HepG2 (cell line): ENCODE data around the gene EBLN2. TPM values are rescaled to one million over a fixed set of nuclear protein-coding genes. Genes with fewer than 3 reads are reported as not detected.
A peak's percentile ranks its signal among the peaks of the same experiment; 100 is the strongest.

Experiments
- MED8 ChIP-seq: sonication (generic); formaldehyde crosslinking; IDR thresholded peaks from 2 replicates; pipeline ENCODE4 v1.8.1; 2023; ENCODE audit warnings: mild to moderate bottlenecking, missing genetic modification reagents; ENCODE audit not compliant: insufficient replicate concordance
- MEIS2 ChIP-seq: sonication (generic); formaldehyde crosslinking; IDR thresholded peaks from 2 replicates; pipeline ENCODE4 v1.9.0; 2021; ENCODE audit warnings: mild to moderate bottlenecking, missing genetic modification reagents
- NFATC3 ChIP-seq: sonication (generic); formaldehyde crosslinking; IDR thresholded peaks from 2 replicates; pipeline ENCODE4 v1.5.1; 2020; ENCODE audit warnings: mild to moderate bottlenecking, missing genetic modification reagents
- SOX5 ChIP-seq: IDR thresholded peaks from 2 replicates; pipeline ENCODE4 v1.6.1; 2016; ENCODE audit warnings: borderline replicate concordance
- SYNCRIP ChIP-seq: fragments of 200-400 bp; formaldehyde crosslinking; IDR thresholded peaks from 2 replicates; pipeline ENCODE4 v1.6.1; 2018; ENCODE audit warnings: mild to moderate bottlenecking, low read depth, low read length; ENCODE audit not compliant: insufficient read depth
- ZNF121 ChIP-seq: sonication (generic); formaldehyde crosslinking; IDR thresholded peaks from 2 replicates; pipeline ENCODE4 v1.5.0; 2020; ENCODE audit warnings: mild to moderate bottlenecking, missing genetic modification reagents
- polyA plus RNA-seq, 8 experiments: library from polyadenylated mRNA; depleted of rRNA in 3 of 8; stranded (reverse) in 7 of 8; unstranded in 1 of 8; fragments of >200 nt; fragmentation: Illumina TruSeq in 4 of 8; extraction: Trizol in 4 of 8; gene quantifications; 2 replicates each; pipeline versions ENCODE4 v1.2.1 to v1.2.3, GENCODE V29; 2011 to 2016; ENCODE audit warnings: low read depth in 4 of 8, missing spikeins in 1 of 8, mixed read lengths in 1 of 8; ENCODE audit not compliant: insufficient read depth in 1 of 8
- total RNA-seq, 5 experiments: library from RNA; depleted of rRNA; stranded (reverse); fragments of >200 nt; fragmentation: Illumina TruSeq; extraction: Trizol; gene quantifications; 2 replicates each; pipeline ENCODE4 v1.2.3, GENCODE V29; 2016; ENCODE audit warnings: low read depth in 1 of 5
- TF ChIP-seq, protein P1 (sequence below): sonication (generic); formaldehyde crosslinking; IDR thresholded peaks from 2 replicates; pipeline ENCODE4 v1.4.0; 2020; ENCODE audit warnings: missing genetic modification reagents, borderline replicate concordance
- TF ChIP-seq, protein P2 (sequence below): sonication (generic); formaldehyde crosslinking; IDR thresholded peaks from 2 replicates; pipeline ENCODE4 v1.5.0; 2020; ENCODE audit warnings: mild to moderate bottlenecking, missing genetic modification reagents, borderline replicate concordance
- TF ChIP-seq, protein P3 (sequence below): sonication (generic); formaldehyde crosslinking; IDR thresholded peaks from 2 replicates; pipeline ENCODE4 v1.9.0; 2021; ENCODE audit warnings: missing genetic modification reagents, borderline replicate concordance
- TF ChIP-seq, protein P4 (sequence below): sonication (generic); formaldehyde crosslinking; IDR thresholded peaks from 2 replicates; pipeline ENCODE4 v1.5.1; 2020; ENCODE audit warnings: mild to moderate bottlenecking, moderate library complexity, missing genetic modification reagents
- TF ChIP-seq, protein P5 (sequence below): sonication (generic); formaldehyde crosslinking; IDR thresholded peaks from 2 replicates; pipeline ENCODE4 v1.4.0; 2020; ENCODE audit warnings: mild to moderate bottlenecking, missing genetic modification reagents
- TF ChIP-seq, protein P6 (sequence below): sonication (generic); formaldehyde crosslinking; IDR thresholded peaks from 2 replicates; pipeline ENCODE4 v1.4.0; 2020; ENCODE audit warnings: missing genetic modification reagents, borderline replicate concordance

Gene EBLN2
- total and polyA plus RNA-seq, 2 of the 13 experiments (the other 11 are each of a cell fraction or from before 2014, with no cell fraction given) = 3.3 to 8.3 TPM

DNA sequence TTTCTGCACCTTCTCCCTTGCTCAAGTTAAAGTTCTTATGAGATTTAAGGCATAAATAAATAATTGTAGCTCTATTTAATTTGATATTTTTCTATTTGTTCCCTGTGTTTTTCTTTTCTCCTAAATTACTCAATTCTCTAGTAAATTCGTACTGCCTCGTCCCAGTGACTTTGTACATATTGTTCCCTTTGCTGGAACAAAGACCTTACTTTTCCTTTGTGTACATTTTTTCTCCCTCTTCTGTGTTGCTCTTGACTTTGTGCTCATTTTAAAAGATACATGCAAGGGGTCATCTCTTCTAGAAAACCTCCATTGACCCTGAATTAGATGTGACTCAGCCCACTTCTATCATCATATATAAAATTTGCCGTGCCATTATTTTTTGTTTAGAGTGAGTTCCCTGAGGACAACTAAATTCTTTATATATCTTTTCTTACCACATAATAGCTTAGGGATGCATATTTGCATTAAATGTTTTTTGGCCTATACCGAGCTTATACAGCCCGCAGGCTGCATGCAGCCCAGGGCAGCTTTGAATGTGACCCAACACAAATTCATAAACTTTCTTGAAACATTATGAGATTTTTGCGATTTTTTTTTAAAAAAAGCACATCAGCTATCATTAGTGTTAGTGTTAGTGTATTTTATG is 35.2 kb upstream of the EBLN2 start (continued):
- TF ChIP-seq ZNF121 (CRISPR knock-in tag) (no peak), SOX5 (CRISPR knock-in tag) (peak; percentile 90), SYNCRIP (no peak), MED8 (no peak), NFATC3 (no peak), MEIS2 (CRISPR knock-in tag) (no peak)
- TF ChIP-seq, protein P1, sequence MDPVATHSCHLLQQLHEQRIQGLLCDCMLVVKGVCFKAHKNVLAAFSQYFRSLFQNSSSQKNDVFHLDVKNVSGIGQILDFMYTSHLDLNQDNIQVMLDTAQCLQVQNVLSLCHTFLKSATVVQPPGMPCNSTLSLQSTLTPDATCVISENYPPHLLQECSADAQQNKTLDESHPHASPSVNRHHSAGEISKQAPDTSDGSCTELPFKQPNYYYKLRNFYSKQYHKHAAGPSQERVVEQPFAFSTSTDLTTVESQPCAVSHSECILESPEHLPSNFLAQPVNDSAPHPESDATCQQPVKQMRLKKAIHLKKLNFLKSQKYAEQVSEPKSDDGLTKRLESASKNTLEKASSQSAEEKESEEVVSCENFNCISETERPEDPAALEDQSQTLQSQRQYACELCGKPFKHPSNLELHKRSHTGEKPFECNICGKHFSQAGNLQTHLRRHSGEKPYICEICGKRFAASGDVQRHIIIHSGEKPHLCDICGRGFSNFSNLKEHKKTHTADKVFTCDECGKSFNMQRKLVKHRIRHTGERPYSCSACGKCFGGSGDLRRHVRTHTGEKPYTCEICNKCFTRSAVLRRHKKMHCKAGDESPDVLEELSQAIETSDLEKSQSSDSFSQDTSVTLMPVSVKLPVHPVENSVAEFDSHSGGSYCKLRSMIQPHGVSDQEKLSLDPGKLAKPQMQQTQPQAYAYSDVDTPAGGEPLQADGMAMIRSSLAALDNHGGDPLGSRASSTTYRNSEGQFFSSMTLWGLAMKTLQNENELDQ (CRISPR knock-in tag) = no peak
- TF ChIP-seq, protein P2, sequence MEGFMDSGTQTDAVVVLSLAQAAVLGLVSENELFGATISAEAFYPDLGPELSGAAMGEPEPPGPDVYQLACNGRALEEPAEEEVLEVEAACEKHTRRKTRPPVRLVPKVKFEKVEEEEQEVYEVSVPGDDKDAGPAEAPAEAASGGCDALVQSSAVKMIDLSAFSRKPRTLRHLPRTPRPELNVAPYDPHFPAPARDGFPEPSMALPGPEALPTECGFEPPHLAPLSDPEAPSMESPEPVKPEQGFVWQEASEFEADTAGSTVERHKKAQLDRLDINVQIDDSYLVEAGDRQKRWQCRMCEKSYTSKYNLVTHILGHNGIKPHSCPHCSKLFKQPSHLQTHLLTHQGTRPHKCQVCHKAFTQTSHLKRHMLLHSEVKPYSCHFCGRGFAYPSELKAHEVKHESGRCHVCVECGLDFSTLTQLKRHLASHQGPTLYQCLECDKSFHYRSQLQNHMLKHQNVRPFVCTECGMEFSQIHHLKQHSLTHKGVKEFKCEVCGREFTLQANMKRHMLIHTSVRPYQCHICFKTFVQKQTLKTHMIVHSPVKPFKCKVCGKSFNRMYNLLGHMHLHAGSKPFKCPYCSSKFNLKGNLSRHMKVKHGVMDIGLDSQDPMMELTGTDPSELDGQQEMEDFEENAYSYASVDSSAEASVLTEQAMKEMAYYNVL (CRISPR knock-in tag) = 0 out of 2 replicates have a peak, but pooled peaks have one; percentile 20
- TF ChIP-seq, protein P3, sequence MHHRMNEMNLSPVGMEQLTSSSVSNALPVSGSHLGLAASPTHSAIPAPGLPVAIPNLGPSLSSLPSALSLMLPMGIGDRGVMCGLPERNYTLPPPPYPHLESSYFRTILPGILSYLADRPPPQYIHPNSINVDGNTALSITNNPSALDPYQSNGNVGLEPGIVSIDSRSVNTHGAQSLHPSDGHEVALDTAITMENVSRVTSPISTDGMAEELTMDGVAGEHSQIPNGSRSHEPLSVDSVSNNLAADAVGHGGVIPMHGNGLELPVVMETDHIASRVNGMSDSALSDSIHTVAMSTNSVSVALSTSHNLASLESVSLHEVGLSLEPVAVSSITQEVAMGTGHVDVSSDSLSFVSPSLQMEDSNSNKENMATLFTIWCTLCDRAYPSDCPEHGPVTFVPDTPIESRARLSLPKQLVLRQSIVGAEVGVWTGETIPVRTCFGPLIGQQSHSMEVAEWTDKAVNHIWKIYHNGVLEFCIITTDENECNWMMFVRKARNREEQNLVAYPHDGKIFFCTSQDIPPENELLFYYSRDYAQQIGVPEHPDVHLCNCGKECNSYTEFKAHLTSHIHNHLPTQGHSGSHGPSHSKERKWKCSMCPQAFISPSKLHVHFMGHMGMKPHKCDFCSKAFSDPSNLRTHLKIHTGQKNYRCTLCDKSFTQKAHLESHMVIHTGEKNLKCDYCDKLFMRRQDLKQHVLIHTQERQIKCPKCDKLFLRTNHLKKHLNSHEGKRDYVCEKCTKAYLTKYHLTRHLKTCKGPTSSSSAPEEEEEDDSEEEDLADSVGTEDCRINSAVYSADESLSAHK (CRISPR knock-in tag) = no peak
- TF ChIP-seq, protein P4, sequence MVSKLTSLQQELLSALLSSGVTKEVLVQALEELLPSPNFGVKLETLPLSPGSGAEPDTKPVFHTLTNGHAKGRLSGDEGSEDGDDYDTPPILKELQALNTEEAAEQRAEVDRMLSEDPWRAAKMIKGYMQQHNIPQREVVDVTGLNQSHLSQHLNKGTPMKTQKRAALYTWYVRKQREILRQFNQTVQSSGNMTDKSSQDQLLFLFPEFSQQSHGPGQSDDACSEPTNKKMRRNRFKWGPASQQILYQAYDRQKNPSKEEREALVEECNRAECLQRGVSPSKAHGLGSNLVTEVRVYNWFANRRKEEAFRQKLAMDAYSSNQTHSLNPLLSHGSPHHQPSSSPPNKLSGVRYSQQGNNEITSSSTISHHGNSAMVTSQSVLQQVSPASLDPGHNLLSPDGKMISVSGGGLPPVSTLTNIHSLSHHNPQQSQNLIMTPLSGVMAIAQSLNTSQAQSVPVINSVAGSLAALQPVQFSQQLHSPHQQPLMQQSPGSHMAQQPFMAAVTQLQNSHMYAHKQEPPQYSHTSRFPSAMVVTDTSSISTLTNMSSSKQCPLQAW (CRISPR knock-in tag) = no peak
- TF ChIP-seq, protein P5, sequence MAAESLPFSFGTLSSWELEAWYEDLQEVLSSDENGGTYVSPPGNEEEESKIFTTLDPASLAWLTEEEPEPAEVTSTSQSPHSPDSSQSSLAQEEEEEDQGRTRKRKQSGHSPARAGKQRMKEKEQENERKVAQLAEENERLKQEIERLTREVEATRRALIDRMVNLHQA (CRISPR knock-in tag) = no peak
- TF ChIP-seq, protein P6, sequence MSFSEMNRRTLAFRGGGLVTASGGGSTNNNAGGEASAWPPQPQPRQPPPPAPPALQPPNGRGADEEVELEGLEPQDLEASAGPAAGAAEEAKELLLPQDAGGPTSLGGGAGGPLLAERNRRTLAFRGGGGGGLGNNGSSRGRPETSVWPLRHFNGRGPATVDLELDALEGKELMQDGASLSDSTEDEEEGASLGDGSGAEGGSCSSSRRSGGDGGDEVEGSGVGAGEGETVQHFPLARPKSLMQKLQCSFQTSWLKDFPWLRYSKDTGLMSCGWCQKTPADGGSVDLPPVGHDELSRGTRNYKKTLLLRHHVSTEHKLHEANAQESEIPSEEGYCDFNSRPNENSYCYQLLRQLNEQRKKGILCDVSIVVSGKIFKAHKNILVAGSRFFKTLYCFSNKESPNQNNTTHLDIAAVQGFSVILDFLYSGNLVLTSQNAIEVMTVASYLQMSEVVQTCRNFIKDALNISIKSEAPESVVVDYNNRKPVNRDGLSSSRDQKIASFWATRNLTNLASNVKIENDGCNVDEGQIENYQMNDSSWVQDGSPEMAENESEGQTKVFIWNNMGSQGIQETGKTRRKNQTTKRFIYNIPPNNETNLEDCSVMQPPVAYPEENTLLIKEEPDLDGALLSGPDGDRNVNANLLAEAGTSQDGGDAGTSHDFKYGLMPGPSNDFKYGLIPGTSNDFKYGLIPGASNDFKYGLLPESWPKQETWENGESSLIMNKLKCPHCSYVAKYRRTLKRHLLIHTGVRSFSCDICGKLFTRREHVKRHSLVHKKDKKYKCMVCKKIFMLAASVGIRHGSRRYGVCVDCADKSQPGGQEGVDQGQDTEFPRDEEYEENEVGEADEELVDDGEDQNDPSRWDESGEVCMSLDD (CRISPR knock-in tag) = no peak
